Endometrial microvascular endothelial cells (primary cell): ENCODE measurements around the gene FRY. TPM values are rescaled to one million over a fixed set of nuclear protein-coding genes. Genes with fewer than 3 reads are reported as not detected.

Source experiments
- in situ Hi-C: cut with HindIII; loops from 2 replicates; pipeline ENCODE4 v1.10.0; 2017; ENCODE audit warnings: low sequenced_read_pairs, low pct_unique_long_range_greater_than_20kb; ENCODE audit errors: inconsistent ontology term
- total RNA-seq: library from RNA; depleted of rRNA; stranded (reverse); fragments of >200 nt; gene quantifications from one replicate; pipeline ENCODE4 v1.2.3, GENCODE V29; 2015; ENCODE audit errors: inconsistent ontology term

FRY gene
- total RNA-seq, 1 donor from 2014 or later = 43.5 TPM

DNA sequence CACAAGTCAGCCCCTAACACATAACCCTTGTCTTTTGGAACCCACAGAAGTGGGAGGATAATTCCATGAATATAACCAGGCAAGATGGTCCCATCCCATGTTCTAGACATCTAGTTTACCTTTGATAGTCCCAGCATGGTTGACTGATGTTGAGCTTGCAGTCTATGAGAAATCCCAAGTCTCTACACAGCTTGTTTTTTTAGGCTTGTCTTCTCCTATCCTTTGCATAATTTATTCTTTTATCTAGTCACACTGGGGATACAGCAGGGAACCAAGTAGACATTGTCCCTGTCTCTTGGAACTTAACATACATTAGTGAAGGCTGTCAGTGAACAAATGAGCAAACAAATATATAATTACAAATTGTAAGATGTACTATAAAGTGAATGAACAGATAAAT, 19.6 kb upstream of the FRY start:
- in situ Hi-C loops = no loop called here

DNA sequence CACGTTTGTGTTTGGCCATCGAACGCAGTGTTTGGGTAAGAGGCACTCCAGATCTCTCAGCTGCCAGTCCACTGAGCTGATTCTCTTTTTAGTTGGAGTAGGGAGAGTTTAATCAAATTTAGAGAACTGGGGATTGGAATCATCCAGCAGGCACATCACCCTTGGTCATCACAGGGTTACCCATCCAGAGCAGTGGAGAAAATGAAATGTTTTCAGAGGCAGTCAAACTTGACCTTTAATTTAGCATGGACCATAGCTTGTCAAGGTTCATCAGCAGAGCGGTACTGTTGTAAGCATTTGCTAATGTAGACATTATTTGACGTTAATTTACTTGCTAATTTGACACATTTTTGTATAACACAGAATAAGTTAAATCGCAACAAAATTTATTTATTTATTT, 18.4 kb upstream of the FRY start:
- in situ Hi-C loops = no loop called here

- in situ Hi-C loops = no loop called here
Measured at GRCh38 chr13:32016119-32016518, 15.5 kb upstream of the FRY start.

DNA sequence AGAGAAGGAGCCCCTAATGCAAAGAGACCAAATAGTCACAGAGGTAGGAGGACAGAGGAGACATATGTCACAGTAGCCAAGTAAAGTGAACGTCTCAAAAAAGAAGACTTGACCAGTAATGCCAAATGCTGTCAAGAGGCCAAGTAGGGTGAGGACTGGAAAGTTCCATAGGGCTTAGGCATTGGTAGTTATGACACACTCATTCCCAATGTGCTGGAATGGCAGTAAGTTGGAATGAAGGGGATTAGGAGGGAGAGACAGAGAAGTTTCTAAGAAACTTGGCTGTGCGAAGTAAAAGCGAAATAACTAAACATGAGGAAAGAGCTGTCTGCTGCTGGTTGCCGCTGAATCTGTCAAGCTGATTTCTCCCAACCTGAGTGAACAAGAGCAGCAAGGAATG, 14.9 kb upstream of the FRY start:
- in situ Hi-C loops = no loop called here

- in situ Hi-C loops = no loop called here
Measured at GRCh38 chr13:32017474-32017873, 14.1 kb upstream of the FRY start.

GRCh38 chr13:32019612-32020233, 11.9 kb upstream of the FRY start:
- in situ Hi-C loops = no loop called here

DNA sequence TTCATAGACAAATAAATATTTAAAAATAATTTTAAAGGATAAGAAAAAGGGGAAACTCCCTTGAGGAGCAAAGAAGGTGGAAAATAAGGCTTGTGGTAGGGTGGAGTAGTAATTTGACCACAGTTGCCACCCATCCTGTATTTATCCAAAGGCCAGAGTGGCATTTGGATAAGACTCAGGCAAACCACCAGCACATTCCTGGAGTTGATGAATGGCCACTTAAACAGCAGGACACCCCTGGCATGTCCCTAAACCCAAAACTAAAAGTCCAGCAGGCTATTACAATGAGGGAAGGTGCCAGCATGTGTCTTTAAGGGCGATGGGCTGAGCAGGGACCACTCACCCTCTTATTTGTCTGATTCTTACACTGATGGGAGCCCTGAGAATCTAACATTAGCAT, 9.8 kb upstream of the FRY start:
- in situ Hi-C loops = no loop called here

GRCh38 chr13:32022311-32022710, 9.3 kb upstream of the FRY start:
- in situ Hi-C loops = no loop called here

DNA sequence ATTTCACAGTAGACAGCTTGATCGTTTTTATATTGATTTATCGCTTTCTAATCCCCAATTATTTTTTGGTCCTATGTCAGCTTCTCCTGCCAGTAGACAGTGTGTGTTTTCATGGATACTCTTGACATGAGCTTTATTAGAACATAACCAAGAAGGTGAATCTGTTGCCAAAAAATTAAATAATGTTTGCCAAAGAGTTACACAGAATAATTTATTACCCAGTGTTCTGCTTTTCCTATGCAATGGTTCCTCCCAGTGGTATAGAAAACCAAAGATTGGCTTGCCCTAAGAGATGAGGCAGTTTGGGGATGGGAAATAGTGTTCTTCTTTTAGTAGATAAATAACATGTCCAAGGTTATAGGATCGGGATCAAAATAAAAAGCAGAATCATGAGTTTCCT, 8.5 kb upstream of the FRY start:
- in situ Hi-C loops = no loop called here

- in situ Hi-C loops = no loop called here
Measured at GRCh38 chr13:32023698-32024097, 7.9 kb upstream of the FRY start.

DNA sequence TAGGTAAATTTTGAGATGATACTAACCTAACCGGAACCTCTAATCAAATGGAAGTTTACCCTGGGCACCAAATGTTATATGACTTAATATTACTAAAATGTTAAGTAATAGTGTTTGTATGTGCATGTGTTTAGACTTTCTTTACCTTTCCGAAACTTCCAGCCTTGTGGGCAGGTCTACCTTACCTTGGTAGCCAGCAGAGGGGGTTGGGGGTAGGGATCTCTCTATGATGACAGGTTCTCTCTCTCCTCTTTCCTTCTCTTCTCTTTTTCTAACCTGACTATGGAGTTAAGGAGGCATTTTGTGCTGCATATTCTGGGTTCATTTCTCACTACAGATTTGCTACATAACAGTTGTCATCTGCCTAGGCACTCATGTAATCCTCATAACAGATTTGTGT, 6.8 kb upstream of the FRY start:
- in situ Hi-C loops = no loop called here

- in situ Hi-C loops = no loop called here
Measured at GRCh38 chr13:32025730-32026129, 5.8 kb upstream of the FRY start.

GRCh38 chr13:32026623-32027022, 5.0 kb upstream of the FRY start:
- in situ Hi-C loops = no loop called here

DNA sequence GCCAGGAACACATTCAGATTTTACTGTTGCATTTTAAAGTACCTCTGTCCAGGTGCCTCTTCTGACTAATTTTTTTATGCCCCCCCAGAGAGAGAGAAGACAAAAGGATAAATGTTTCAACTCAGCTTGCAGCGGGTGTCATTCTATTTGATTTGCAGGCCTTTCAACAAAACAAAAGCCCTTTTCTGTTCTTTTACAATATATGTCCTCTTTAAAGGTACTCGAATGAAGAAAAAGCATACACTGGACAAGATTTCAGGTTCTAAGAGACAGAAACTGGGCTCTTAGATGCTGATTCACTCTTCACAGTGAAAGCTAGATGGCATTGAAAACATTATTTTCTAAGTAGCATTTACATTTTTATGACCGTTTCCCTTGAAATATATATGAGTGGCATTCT, 2.9 kb upstream of the FRY start:
- in situ Hi-C loops = no loop called here

GRCh38 chr13:32029684-32030083, 1.9 kb upstream of the FRY start:
- in situ Hi-C loops = no loop called here

DNA sequence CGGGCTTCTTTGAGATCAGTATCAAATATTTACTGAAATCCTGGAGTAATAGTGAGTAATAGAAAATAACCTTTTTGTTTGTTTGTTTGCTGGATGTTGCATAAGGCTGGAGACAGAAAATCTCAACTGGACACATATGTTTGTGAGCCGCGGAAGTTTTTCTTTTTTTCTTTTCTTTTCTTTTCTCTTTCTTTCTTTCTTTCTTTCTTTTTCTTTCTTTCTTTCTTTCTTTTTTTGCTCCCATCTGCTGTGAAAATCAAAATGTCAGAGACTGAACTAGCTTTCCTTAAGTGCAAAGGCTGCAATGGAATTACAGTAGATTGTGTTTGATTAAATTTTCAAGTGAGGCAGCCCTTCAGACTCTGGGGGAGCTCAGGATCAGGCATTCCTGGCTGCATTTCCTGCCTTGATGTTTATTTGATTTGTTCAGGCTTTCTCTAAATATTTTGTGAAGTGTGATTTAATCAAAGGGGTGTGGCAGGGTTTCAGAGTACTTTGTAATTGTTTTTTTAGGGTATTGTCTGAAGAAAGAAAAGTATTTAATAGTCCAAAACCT, 319 bp downstream of the FRY start:
- in situ Hi-C loops = no loop called here

GRCh38 chr13:32032759-32033158, 1.2 kb downstream of the FRY start:
- in situ Hi-C loops = no loop called here

GRCh38 chr13:32033744-32034143, 2.2 kb downstream of the FRY start:
- in situ Hi-C loops = no loop called here

GRCh38 chr13:32035716-32036115, 4.1 kb downstream of the FRY start:
- in situ Hi-C loops = no loop called here

GRCh38 chr13:32036126-32036695, 4.6 kb downstream of the FRY start:
- in situ Hi-C loops = no loop called here

GRCh38 chr13:32036757-32037156, 5.2 kb downstream of the FRY start:
- in situ Hi-C loops = no loop called here
